M059J (cell line): ENCODE results near the gene TEX44. TPM values are rescaled to one million over a fixed set of nuclear protein-coding genes. Genes with fewer than 3 reads are reported as not detected.

Experiments
- DNase-seq: peaks from one replicate; pipeline ENCODE4 v3.0.0-alpha.2; 2012; ENCODE audit warnings: low read depth
- total RNA-seq: library from RNA; depleted of rRNA; stranded (reverse); fragments of >200 nt; shearing (Covaris generic); gene quantifications from 2 replicates; pipeline ENCODE4 v1.2.3, GENCODE V29; 2014; rRNA removed

The TEX44 gene
- total RNA-seq, 1 experiment from 2014 or later: not detected

DNA sequence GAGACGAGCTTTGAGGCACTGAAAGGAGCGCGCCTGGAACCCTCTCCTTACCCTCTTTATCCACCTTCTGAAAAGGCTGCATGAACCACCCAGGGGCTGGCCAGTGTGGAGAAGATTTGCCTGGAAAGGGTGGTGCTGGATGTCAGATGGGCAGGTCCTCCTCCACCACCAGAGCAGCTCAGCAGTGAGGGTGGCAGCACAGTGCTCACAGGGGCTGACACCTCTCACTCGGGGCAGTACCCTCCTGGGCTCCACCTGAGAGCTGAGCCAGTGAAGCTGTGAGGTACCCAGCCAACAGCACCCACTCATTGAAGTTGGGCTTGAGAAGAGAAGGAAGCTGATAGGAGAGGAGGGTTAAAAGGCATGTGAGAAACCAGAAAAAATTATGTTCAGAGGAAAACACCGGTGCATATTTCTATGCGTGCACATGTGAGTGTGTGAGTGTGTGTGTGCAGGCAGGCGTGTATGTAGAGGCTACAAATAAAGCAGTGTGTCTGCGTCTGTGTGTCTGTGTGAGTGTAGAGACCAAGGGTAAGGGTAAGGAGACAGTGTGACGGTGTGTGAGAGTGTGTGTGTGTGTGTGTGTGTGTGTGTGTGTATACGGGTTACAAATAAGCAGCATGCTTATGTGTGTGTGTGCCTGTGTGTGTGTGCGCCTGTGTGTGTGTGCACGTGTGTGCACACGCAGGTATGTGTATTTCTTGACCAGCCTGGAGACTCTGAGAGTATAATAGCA is 40.7 kb downstream of the TEX44 start:
- no peak for DNase-seq

DNA sequence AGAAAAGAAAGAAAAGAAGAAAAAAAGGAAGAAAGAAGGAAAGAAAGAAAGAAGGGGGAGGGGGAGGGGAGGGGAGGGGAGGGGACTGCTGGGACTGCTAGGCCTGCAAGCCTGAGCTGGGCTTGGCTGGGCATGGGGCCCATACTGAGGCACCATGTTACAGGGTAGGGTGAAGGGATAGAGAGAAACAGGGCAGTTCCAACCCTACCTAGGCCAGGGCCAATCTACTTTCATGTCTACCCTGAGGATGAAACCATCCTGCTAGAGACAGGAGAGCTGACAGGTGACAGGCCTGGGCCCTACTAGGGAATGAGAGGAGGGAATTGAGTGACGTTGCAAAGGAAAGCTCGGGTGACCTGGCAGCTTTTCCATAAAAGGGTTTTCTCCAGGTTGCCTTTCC is 41.7 kb downstream of the TEX44 start:
- no peak for DNase-seq

DNA sequence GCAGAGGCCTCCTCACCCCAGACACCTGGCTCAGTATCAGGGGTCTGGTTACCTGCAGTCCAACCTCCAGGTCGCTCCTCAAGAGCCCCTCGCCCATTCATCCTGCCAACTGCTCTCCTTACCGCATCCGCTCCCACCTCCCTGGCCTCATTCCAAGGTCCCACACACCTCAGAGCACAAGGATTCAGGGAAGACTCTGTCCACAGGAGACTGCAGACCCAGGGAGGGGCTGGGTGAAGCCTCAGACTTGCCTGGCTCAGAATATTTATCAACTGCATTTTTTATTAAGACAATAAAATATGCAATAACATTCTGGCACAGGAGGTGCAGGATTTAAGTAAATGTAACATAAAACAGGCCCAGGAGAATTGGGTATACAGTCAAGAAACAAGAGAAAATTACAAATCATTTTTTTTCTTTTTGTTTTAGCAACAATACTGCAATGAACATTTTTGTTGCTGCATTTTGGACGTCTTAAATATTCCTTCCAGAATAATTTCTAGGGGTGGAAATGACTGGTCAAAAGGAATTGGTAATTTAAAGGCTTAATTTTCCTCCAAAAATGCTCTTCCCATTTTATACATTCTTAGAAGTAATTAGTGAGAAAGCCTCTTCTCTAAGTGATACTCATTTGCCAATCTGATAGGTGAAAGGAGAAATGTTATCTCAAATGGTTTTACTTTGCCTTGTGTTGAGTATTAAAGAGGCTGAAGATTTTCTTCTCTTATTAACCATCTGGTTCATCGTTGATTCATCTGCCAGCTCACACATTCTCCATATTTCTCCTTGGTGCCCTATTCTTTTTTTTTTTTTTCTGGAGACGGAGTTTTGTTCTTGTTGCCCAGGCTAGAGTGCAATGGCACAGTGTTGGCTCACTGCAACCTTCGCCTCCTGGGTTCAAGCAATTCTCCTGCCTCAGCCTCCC is 42.5 kb downstream of the TEX44 start:
- DNase-seq: peak; percentile 59

DNA sequence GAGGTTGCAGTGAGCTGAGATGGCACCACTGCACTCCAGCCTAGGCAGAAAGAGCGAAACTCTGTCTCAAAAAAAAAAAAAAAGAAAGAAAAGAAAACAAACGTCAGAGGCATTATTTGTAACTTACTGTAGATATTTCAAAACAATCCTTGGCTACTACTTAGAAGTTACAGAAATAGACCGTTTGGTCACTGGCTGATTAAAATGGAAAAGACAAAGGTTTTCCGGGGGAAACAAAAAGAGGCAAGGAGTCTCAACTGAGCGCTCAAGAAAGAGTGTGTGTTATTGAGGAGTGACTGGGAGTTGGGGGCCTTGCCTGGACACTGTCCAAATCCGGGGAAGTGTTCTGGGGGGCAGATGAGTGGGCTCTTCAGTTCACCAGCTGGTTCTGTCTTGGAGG is 47.6 kb downstream of the TEX44 start:
- no peak for DNase-seq

DNA sequence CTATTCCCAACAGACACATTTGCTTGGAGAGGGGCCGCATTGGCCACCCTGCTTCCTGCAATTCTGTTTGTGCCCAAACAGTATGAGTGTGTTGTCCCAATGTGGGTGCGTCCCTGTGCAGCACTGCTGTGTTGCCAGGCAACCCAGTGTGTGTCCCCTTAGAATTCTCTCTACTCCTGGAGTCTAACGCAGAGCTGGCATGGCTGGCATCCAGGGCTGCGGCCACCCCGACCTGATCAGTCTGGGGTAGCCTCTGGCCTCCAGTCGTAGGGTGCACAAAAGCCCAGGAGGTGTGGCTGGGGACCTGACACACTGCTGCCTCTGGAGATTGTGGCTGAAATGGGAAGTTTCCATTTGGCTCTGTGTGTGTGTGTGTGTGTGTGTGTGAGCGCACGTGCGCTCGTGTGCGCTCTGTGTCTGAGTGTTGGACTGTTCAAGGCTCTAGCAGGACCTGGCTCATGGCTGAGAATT is 48.0 kb downstream of the TEX44 start:
- peak; percentile 83 for DNase-seq

DNA sequence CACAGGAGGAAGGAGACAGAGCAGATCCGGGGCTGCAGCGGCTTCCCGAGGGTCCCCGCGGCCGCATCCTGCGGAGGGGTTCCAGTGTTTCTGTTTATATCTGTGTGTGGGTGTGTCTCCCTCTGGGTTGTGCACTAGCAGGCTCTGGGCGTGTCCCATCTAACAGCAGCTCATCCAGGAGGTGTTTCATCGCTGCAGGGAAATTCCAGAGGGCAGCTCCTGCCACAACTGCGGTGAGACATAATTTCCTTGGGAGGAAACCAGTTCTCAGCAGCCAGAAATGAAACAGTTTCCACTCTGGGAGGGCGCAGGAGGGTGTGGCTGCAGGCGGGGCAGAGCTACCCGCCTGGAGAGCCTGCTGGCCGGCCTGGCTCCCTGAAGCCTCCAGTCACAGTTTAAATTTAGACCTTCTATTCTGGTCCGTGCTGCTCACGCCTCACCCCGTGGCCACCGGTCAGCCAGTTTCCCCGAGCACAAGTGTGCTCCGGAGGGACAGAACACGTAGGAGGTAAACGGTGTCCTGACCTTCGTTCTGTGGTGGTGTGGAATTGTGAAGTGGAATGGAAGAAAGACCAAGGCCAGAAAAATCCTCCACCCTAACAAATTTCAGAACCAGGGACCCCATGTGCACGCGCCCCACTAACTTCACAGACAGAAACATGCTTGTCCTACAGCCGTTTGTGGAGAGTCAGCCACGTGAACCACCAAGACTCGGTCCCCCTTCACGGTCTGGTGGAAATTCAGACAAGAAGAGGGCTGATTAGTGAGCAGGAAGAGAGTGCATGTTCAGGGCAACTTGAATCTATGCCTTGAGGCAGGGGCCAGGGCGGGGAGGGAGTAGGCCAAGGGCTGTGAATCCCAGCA is 50.2 kb downstream of the TEX44 start:
- peak; percentile 99 for DNase-seq

DNA sequence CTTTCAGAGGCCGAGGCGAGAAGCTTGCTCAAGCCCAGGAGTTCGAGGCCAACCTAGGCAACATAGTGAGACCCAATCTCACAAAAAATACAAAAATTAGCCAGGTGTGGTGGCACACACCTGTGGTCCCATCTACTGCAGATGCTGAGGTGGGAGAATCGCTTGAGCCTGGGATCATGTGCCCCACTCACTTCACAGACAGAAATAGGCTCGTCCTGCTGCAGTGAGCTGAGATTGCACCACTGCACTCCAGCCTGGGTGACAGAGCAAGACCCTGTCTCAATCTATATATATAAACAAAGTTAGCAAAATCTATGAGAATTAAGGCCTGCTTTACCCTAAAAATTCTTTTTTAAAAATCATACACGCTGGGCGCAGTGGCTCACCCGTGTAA is 50.8 kb downstream of the TEX44 start:
- no peak for DNase-seq

Other genes starting within 250 kb of the TEX44 start
- gene B3GNT7, start 197.2 kb upstream of the TEX44 start, total RNA-seq: 0.17 and 0.57 TPM in 2 replicates
- gene NCL, start 128.4 kb upstream of the TEX44 start, total RNA-seq: 69.2 and 141 TPM in 2 replicates
- gene NMUR1, start 62.4 kb upstream of the TEX44 start, total RNA-seq: not detected in 2 replicates
- gene PTMA, start 115.7 kb downstream of the TEX44 start, total RNA-seq: 1,301 and 1,473 TPM in 2 replicates
- 61.5 and 67.0 TPM in 2 replicates for gene PDE6D, start 188.4 kb downstream of the TEX44 start, total RNA-seq
- gene COPS7B, start 193.6 kb downstream of the TEX44 start, total RNA-seq: 15.5 and 20.8 TPM in 2 replicates